GM15510 (cell line): ENCODE results near the gene GLIS2.

ENCODE experiments used
- POLR2A ChIP-seq: IDR thresholded peaks from 3 replicates; pipeline ENCODE4 v1.6.1; 2011; ENCODE audit warnings: borderline replicate concordance; ENCODE audit not compliant: insufficient read length; ENCODE audit errors: extremely low read depth

The GLIS2 gene

DNA sequence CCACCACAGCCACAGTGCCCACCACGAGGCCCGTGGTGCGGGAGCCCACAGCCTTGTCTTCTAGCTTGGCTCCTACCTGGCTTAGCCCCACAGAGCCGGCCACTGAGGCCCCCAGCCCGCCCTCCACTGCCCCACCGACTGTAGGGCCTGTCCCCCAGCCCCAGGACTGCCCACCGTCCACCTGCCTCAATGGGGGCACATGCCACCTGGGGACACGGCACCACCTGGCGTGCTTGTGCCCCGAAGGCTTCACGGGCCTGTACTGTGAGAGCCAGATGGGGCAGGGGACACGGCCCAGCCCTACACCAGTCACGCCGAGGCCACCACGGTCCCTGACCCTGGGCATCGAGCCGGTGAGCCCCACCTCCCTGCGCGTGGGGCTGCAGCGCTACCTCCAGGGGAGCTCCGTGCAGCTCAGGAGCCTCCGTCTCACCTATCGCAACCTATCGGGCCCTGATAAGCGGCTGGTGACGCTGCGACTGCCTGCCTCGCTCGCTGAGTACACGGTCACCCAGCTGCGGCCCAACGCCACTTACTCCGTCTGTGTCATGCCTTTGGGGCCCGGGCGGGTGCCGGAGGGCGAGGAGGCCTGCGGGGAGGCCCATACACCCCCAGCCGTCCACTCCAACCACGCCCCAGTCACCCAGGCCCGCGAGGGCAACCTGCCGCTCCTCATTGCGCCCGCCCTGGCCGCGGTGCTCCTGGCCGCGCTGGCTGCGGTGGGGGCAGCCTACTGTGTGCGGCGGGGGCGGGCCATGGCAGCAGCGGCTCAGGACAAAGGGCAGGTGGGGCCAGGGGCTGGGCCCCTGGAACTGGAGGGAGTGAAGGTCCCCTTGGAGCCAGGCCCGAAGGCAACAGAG is 66.3 kb downstream of the GLIS2 start:
- no peak for TF ChIP-seq POLR2A

DNA sequence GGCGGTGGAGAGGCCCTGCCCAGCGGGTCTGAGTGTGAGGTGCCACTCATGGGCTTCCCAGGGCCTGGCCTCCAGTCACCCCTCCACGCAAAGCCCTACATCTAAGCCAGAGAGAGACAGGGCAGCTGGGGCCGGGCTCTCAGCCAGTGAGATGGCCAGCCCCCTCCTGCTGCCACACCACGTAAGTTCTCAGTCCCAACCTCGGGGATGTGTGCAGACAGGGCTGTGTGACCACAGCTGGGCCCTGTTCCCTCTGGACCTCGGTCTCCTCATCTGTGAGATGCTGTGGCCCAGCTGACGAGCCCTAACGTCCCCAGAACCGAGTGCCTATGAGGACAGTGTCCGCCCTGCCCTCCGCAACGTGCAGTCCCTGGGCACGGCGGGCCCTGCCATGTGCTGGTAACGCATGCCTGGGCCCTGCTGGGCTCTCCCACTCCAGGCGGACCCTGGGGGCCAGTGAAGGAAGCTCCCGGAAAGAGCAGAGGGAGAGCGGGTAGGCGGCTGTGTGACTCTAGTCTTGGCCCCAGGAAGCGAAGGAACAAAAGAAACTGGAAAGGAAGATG is 67.0 kb downstream of the GLIS2 start:
- no peak for TF ChIP-seq POLR2A

DNA sequence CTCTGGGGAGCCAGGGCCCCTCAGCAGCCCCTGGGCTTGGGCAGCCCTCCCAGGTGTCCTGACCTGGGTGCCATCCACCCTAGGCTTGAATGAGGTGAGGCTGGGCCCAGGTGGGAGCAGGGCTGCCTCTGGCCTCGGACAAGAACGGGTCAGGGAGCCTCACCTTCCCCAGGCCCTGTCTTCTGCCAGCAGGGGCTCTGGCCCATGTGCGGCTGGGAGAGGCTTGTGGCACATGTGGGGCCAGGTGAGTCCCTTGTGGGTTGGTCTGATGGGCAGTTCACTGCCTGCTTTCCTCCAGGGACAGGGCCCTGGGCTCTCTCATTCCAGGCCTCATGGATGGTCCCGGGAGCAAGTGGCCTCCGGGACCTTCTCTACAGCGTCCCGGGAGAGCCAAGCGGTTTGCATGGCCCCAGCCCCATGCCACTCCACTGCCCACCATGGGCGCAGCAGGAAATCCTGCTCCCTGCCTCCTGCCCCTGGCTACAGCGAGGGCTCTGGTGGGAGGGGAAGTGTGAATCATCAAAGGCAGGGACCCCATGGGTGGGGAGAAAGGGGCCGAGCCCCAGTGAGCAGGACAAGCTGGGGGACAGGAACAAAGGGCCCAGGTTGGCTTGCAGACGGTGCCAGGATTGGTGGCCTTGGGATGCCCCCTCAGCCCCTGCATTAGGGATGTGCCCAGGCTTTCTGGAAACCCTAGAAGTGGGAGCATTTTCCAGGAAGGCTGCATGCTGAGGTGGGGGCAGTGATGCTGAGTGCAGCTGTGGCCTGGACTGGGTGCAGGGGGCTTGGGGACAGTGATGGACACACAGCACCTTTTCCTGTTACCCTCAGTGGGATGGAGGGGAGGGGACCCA is 68.0 kb downstream of the GLIS2 start:
- TF ChIP-seq POLR2A = no peak

GRCh38 chr16:4384509-4384942 is 68.7 kb downstream of the GLIS2 start:
- no peak for TF ChIP-seq POLR2A

- no peak for TF ChIP-seq POLR2A
Observed at GRCh38 chr16:4385066-4385788, 69.4 kb downstream of the GLIS2 start.

GRCh38 chr16:4385789-4386450 is 70.1 kb downstream of the GLIS2 start:
- TF ChIP-seq POLR2A = no peak

DNA sequence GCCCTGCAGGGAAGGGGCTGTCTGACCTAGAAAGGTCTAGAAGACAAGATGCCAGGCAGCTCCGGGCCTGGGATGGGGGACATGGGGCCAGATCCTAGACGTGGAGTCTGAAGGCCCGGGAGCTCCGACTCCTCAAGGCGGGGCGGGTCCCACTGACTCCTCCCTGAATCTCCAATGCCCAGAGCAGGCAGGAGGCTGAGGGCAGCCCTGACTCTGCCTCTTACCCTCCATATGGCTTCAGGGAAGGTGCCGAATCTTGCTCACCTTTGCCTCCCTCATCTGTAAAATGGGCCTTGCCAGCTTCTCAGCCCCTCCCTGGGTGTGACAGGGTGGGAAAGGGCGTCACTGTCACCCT is 70.6 kb downstream of the GLIS2 start:
- no peak for TF ChIP-seq POLR2A

DNA sequence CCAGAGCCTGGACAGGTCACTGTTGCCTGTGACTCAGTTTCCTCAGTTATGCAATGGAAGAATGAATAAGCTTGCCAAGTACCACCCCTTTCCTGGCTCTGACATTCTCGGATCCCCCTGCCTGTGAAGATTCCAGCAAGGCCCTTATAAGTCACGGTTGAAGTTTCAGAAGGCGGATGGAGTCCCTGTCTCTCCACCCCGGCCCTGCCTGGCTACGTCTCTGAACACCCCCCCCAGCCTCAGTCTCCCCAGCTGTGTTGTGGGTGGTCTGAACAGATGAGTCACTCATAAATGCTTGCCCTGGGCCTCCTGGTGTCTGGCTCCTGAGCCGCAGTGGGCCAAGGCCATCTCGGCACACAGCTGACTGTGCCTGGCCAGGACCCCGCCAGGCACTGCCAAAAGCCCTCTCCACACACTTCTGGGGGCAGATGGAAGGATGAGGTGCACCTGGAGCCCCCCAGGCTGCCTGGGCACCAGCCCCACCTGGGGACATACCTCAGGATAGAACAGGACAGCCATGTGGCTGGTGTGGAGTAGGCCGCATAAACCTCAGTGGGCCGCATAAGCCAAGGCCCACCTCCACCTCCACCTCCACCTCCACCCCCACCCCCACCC is 71.2 kb downstream of the GLIS2 start:
- no peak for TF ChIP-seq POLR2A

DNA sequence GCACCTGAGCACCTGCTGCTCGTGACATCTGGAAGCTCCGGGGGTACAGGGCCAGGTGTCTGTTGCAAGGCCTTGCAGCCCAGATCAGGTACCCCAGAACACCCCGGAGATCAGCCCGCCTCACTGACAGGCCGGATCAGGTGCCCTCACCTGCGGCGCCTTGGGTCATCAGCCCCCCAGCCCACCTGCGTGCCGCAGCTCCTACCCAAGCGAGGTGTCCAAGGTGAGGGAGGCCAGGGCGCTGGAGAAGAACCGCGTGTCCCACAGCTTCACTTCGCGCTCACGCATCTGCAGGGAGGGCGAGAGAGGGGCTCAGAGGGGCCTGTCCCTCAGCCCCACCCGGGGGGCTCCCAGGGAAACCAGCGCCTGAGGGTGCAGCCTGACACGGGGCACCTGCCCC is 71.9 kb downstream of the GLIS2 start:
- no peak for TF ChIP-seq POLR2A

DNA sequence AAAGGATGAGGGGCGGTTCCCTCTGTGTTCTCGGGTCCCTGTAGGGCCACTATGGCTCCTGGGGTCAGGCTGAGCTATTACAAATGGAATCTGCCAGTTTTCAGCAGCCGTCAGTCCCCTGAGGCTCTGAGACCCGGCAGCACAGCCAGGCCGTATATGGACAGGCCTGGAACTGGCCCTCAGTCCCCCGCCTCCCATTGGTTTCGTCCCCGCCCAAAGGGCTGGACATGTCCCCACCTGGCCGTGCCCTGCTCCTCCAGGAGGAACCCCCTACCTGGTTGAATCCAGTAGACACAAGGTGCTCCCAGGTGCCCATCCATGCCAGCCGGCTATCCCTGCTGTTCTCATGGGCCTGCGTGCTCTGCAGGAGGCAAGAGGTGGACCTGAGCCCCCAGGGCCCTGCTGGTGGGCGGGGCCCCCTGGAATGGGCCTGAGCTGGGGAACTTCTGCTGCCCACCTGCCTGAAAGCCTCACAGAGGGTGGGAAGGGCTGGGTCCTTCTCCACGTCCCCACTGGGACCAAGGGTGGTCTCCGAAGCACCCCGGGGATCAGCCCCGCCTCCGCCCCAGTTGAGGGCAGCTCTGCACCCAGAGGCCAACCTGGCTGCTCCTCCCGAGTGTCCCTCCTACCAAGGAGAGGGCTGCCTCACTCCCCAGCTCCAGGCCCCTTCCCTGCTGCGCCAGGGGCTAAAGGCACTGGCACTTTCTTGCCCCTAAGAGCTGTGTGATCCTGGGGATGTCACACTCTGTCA is 72.6 kb downstream of the GLIS2 start:
- no peak for TF ChIP-seq POLR2A
